OCI-LY1 (cell line): ENCODE data around the gene RAB36.

Experiments used
- H2AFZ ChIP-seq: fragments of 200-600 bp; sonication (generic), shearing (Covaris generic); 2 replicates; pipeline ENCODE4 v1.6.0; 2014; ENCODE audit warnings: antibody characterized with exemption, mild to moderate bottlenecking, low read length
- H3F3A ChIP-seq: fragments of 200-600 bp; sonication (generic), shearing (Covaris generic); 2 replicates; pipeline ENCODE4 v1.6.0; 2014; ENCODE audit warnings: mild to moderate bottlenecking, antibody characterized with exemption, low read length, moderate library complexity; ENCODE audit not compliant: insufficient read depth
- H3K27ac ChIP-seq: fragments of 200-600 bp; sonication (generic); 2 replicates; pipeline ENCODE4 v1.5.1; 2014; ENCODE audit warnings: low read length, mixed run types, mild to moderate bottlenecking, low read depth; ENCODE audit not compliant: poor library complexity, severe bottlenecking
- H3K27me3 ChIP-seq: fragments of 200-600 bp; sonication (generic); 2 replicates; pipeline ENCODE4 v1.6.0; 2014; ENCODE audit warnings: antibody characterized with exemption, mild to moderate bottlenecking, low read length, moderate library complexity; ENCODE audit not compliant: insufficient read depth
- H3K36me3 ChIP-seq: fragments of 200-600 bp; sonication (generic); 2 replicates; pipeline ENCODE4 v1.6.1; 2014; ENCODE audit warnings: mild to moderate bottlenecking, antibody characterized with exemption, low read length, moderate library complexity, mixed read lengths; ENCODE audit not compliant: insufficient read depth
- H3K4me1 ChIP-seq: fragments of 200-600 bp; sonication (generic); 2 replicates; pipeline ENCODE4 v1.5.1; 2014; ENCODE audit warnings: mild to moderate bottlenecking, low read length, moderate library complexity; ENCODE audit not compliant: insufficient read depth, severe bottlenecking
- H3K4me2 ChIP-seq: fragments of 200-600 bp; sonication (generic), shearing (Covaris generic); 2 replicates; pipeline ENCODE4 v1.6.1; 2014; ENCODE audit warnings: low read length
- H3K4me3 ChIP-seq: fragments of 200-600 bp; sonication (generic); 2 replicates; pipeline ENCODE4 v1.5.1; 2014; ENCODE audit warnings: low read length, low read depth, mild to moderate bottlenecking, mixed read lengths; ENCODE audit not compliant: poor library complexity, severe bottlenecking
- H3K79me2 ChIP-seq: fragments of 200-600 bp; shearing (Covaris generic); 2 replicates; pipeline ENCODE4 v1.6.1; 2016; ENCODE audit warnings: mixed run types, low read length, mixed read lengths; ENCODE audit not compliant: insufficient read depth
- H3K9ac ChIP-seq: fragments of 200-600 bp; sonication (generic), shearing (Covaris generic); 2 replicates; pipeline ENCODE4 v1.6.1; 2014; ENCODE audit warnings: mild to moderate bottlenecking, low read length, mixed read lengths
- H3K9me2 ChIP-seq: fragments of 200-600 bp; sonication (generic), shearing (Covaris generic); 2 replicates; pipeline ENCODE4 v1.6.1; 2014; ENCODE audit warnings: low read depth, mild to moderate bottlenecking, low read length, mixed read lengths
- H3K9me3 ChIP-seq: fragments of 200-600 bp; shearing (Covaris generic); 2 replicates; pipeline ENCODE4 v1.6.1; 2014; ENCODE audit warnings: low read length, mixed read lengths
- H4K20me1 ChIP-seq: fragments of 200-600 bp; sonication (generic), shearing (Covaris generic); 2 replicates; pipeline ENCODE4 v1.6.0; 2016; ENCODE audit warnings: mild to moderate bottlenecking, low read length; ENCODE audit not compliant: insufficient read depth
- CTCF ChIP-seq: fragments of 200-600 bp; sonication (generic), shearing (Covaris generic); IDR thresholded peaks from 2 replicates; pipeline ENCODE4 v1.5.1; 2017; ENCODE audit warnings: mild to moderate bottlenecking, antibody characterized with exemption, low read length, moderate library complexity, mixed read lengths
- EZH2 ChIP-seq: fragments of 200-600 bp; sonication (generic), shearing (Covaris generic); IDR thresholded peaks from 2 replicates; pipeline ENCODE4 v1.8.0; 2017; ENCODE audit warnings: borderline replicate concordance, mixed run types, mild to moderate bottlenecking, antibody characterized with exemption, low read length, moderate library complexity, mixed read lengths

Gene RAB36

GRCh38 chr22:23181721-23182308 is 36.5 kb downstream of the RAB36 start:
- no peaks in the 10 kb centered on the region for H3K9me2 ChIP-seq
- H3K79me2 ChIP-seq, result peaks cover 56% of the 10 kb centered on the region
- peak overlapping the region; percentile 94 for H3K4me2 ChIP-seq
- H3K9me3 ChIP-seq, result no peaks in the 10 kb centered on the region
- no peaks in the 10 kb centered on the region for H3K27me3 ChIP-seq
- peak overlapping the region; percentile 91 for H3K4me3 ChIP-seq
- no peaks in the 10 kb centered on the region for H3F3A ChIP-seq
- peaks cover 69% of the 10 kb centered on the region for H3K4me1 ChIP-seq
- TF ChIP-seq EZH2 (no peak), CTCF (no peak)
- H4K20me1 ChIP-seq, result no peaks in the 10 kb centered on the region
- H3K27ac ChIP-seq, result peak overlapping the region; percentile 76
- H3K36me3 ChIP-seq, result peaks cover 55% of the 10 kb centered on the region
- no peak overlapping the region for H2AFZ ChIP-seq
- peak overlapping the region; percentile 70 for H3K9ac ChIP-seq

- no peaks in the 10 kb centered on the region for H4K20me1 ChIP-seq
- no peaks in the 10 kb centered on the region for H3K27me3 ChIP-seq
- H3K27ac ChIP-seq, result peak overlapping the region; percentile 76
Measured at GRCh38 chr22:23182309-23183060, 37.2 kb downstream of the RAB36 start.

GRCh38 chr22:23183061-23183698 is 37.9 kb downstream of the RAB36 start:
- peak overlapping the region; percentile 76 for H3K27ac ChIP-seq
- H3K4me2 ChIP-seq, result peak overlapping the region; percentile 94
- H3K4me1 ChIP-seq, result peaks cover 69% of the 10 kb centered on the region
- H3K9me3 ChIP-seq, result no peaks in the 10 kb centered on the region
- no peaks in the 10 kb centered on the region for H3K27me3 ChIP-seq
- H3K79me2 ChIP-seq, result peaks cover 69% of the 10 kb centered on the region
- H3F3A ChIP-seq, result no peaks in the 10 kb centered on the region
- peak overlapping the region; percentile 70 for H3K9ac ChIP-seq
- H2AFZ ChIP-seq, result no peak overlapping the region
- H3K4me3 ChIP-seq, result peak overlapping the region; percentile 91
- H4K20me1 ChIP-seq, result no peaks in the 10 kb centered on the region
- TF ChIP-seq CTCF (no peak), EZH2 (no peak)
- peaks cover 66% of the 10 kb centered on the region for H3K36me3 ChIP-seq
- H3K9me2 ChIP-seq, result no peaks in the 10 kb centered on the region

More at GRCh38 chr22:23182309-23183060, 37.2 kb downstream of the RAB36 start:
- H2AFZ ChIP-seq, result no peak overlapping the region
- H3K4me1 ChIP-seq, result peaks cover 69% of the 10 kb centered on the region
- TF ChIP-seq EZH2 (no peak), CTCF (peak; percentile 9; the same call in 1 of the 2 replicates)
- H3F3A ChIP-seq, result no peaks in the 10 kb centered on the region
- H3K4me2 ChIP-seq, result peak overlapping the region; percentile 94
- no peaks in the 10 kb centered on the region for H3K9me2 ChIP-seq
- no peaks in the 10 kb centered on the region for H3K9me3 ChIP-seq
- peak overlapping the region; percentile 70 for H3K9ac ChIP-seq
- peaks cover 62% of the 10 kb centered on the region for H3K79me2 ChIP-seq
- H3K4me3 ChIP-seq, result peak overlapping the region; percentile 91
- H3K36me3 ChIP-seq, result peaks cover 59% of the 10 kb centered on the region
